Measurements from ENCODE around the gene ZNF211.

DNA sequence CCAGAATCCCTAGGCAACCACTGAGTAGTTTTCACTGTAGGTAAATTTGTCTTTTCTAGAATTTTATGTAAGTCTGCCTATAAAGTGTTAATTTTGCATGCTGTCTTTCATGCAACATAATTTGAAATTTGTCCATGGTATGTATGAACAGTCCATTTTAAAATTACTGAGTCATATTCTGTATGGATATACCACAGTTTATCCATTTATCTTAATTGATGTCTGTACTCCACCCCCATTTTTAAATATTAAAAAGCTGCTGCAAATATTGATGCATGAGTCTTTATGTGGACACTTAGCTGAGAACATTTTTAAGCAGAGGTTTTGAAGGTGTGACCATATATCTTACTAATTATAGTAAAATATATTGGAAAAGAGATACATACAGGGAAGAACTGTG lies 9.9 kb upstream of the ZNF211 start:
- no peak for TF ChIP-seq EZH2phosphoT487 (conservative IDR thresholded peaks at IDR 0.05; ENCODE audit: low read length)
- TF ChIP-seq, protein P1, sequence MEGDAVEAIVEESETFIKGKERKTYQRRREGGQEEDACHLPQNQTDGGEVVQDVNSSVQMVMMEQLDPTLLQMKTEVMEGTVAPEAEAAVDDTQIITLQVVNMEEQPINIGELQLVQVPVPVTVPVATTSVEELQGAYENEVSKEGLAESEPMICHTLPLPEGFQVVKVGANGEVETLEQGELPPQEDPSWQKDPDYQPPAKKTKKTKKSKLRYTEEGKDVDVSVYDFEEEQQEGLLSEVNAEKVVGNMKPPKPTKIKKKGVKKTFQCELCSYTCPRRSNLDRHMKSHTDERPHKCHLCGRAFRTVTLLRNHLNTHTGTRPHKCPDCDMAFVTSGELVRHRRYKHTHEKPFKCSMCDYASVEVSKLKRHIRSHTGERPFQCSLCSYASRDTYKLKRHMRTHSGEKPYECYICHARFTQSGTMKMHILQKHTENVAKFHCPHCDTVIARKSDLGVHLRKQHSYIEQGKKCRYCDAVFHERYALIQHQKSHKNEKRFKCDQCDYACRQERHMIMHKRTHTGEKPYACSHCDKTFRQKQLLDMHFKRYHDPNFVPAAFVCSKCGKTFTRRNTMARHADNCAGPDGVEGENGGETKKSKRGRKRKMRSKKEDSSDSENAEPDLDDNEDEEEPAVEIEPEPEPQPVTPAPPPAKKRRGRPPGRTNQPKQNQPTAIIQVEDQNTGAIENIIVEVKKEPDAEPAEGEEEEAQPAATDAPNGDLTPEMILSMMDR (IDR thresholded peaks at IDR 0.05; ENCODE audit: insufficient read depth, low read length, poor library complexity, severe bottlenecking) = no peak
